Stimulated activated naive B cell treated with anti-CD40 and anti-IgM and Interleukin-4, amounts not matched to agents 10 μg/mL and 1 μg/mL and 100 μg/mL, for 72 hours (primary cell): ENCODE data around the gene ZNF582.
"Not testable (repeated sequence)": the region's sequence is repeated elsewhere in the genome, so short reads cannot be mapped to it uniquely, and the experiment has no call there.

Experiments used
- ATAC-seq, 2 donors: fragments of 150-1000 bp; cut with Tn5 transposase; replicated peaks; 2 replicates each; pipeline ENCODE4 v1.10.0; 2021; ENCODE audit warnings: moderate library complexity in 1 of 2
- DNase-seq: peaks from one replicate; pipeline ENCODE4 v3.0.0; 2021
- H3K27ac Mint-ChIP-seq: one replicate; pipeline ENCODE4 v1.8.0; 2022; ENCODE audit warnings: mild to moderate bottlenecking, mixed read lengths
- H3K27me3 Mint-ChIP-seq, 2 donors: one replicate each; pipeline ENCODE4 v1.8.0; 2022; ENCODE audit warnings: mixed read lengths in 2 of 2
- H3K36me3 Mint-ChIP-seq, 2 donors: one replicate each; pipeline ENCODE4 v1.8.0; 2022; ENCODE audit warnings: mixed read lengths in 2 of 2, mild to moderate bottlenecking in 1 of 2
- H3K4me1 Mint-ChIP-seq, 2 donors: one replicate each; pipeline ENCODE4 v1.8.0; 2022; ENCODE audit warnings: mixed read lengths in 2 of 2, mild to moderate bottlenecking in 1 of 2
- H3K4me3 Mint-ChIP-seq, 2 donors: one replicate each; pipeline ENCODE4 v1.8.0; 2022; ENCODE audit warnings: mild to moderate bottlenecking in 2 of 2, mixed read lengths in 2 of 2, moderate library complexity in 1 of 2
- H3K9me3 Mint-ChIP-seq, 2 donors: one replicate each; pipeline ENCODE4 v1.8.0; 2022; ENCODE audit warnings: mixed read lengths in 2 of 2, mild to moderate bottlenecking in 1 of 2

Gene ZNF582

DNA sequence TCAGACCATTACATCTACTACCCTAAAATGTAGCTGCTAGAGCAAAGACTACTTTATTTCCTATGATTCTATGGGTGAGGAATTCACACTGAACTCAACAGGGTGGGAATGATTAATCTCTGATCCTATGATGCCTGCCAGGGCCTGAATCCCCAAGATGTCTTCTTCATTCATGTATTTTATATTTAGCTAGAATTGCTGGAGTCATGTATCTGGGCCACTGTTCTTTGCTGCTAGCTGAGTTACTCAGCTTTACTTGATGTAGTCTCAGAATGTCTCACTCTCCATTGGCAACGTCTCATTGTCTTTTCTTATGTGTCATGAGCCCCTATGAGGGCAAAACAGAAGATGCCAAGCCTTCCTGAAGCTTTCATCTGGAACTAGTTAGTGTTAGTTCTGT is 21.1 kb downstream of the ZNF582 start:
- peaks cover 71 to 88% of the 10 kb centered on the region in 2 donors for H3K36me3 Mint-ChIP-seq
- DNase-seq (no peak), ATAC-seq (no peak)
- no peak overlapping the region for H3K4me3 Mint-ChIP-seq
- no peaks in the 10 kb centered on the region for H3K27me3 Mint-ChIP-seq
- H3K27ac Mint-ChIP-seq, result no peak overlapping the region
- H3K9me3 Mint-ChIP-seq, result peaks cover 32 to 33% of the 10 kb centered on the region in 2 donors
- H3K4me1 Mint-ChIP-seq, result peaks cover 6 to 22% of the 10 kb centered on the region in 2 donors

DNA sequence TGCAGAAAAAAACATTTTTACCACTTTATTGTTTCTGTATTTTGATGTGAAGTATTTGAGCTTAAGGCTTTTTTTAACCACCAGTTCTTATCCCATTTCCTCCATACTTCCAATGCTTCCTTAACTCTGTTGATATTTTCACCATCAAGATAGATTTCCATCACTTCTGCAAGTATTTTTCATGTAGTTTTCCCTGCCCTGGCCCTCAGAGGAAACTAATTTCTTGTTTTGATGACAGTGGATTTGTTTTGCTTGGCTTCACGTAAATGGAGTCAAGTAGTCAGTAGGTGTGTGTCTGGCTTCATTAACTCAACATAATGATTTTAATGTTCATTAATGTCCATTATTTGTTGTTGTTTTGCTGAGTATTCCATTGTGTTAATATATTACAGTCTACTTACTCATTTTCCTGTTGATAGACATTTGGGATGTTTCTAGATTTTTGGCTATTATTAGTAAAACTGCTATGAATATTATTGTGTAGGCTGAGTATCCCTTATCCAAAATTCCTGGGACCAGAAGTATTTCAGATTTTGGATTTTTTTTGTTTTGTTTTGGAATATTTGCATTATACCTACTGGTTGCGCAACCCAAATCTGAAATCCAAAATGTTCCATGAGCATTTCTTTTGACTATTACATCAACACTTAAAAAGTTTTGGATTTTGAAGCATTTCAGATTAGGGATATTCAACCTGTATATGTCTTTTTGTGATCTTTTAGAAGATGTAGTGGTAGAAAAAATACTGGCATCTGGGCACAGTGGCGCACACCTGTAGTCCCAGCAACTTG is 23.3 kb downstream of the ZNF582 start:
- Mint-ChIP-seq H3K4me1 (peaks cover 6 to 22% of the 10 kb centered on the region in 2 donors), H3K27me3 (no peaks in the 10 kb centered on the region), H3K9me3 (peaks cover 21 to 22% of the 10 kb centered on the region in 2 donors), H3K36me3 (peaks cover 49 to 77% of the 10 kb centered on the region in 2 donors), H3K4me3 (peak overlapping the region; percentile 58 to 73), H3K27ac (no peak overlapping the region)
- ATAC-seq (no peak), DNase-seq (no peak)

DNA sequence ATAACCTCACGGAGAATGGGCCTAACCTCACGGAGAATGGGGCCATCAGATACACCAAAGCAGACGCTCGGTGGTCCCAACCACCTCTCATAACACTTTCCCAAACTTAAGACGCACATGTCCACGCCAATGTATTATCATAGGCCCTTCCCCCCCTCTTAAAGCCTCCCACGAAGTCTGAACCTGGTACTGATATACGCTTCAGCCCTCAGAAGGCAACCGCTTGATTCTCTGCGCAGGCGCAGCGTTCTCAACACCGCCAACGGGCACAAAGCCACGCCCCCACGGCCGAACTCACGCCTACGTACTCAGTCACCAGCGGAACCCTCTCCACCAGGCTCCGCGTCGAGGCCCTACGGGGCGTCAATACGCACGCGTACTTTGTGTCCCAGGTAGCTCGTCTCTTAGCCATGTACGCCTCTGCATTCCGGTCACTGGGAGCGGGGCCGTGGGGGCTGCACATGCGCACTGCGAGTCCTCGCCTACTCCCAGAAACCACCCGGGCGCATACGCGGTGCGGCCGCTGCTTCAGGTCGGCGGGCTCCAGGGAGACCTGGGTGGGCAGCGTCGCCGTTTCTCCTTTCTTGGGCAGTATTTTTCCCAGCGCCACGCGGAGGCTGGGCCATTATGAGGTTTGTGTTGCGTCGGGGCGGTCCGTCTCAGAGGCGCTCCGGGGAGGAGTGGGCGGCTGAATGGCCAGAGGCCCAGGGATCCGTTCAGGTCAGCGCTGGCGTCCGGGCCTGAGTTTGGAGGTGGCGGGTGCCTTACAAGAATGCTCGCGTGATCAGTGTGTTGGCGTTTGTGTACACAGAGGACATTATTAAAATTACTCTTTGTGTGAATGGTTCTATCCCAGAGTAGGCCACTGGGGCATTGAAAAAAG is 25.3 kb downstream of the ZNF582 start:
- peaks cover 29 to 35% of the 10 kb centered on the region in 2 donors for H3K9me3 Mint-ChIP-seq
- peaks cover 38 to 65% of the 10 kb centered on the region in 2 donors for H3K36me3 Mint-ChIP-seq
- peaks cover 6 to 22% of the 10 kb centered on the region in 2 donors for H3K4me1 Mint-ChIP-seq
- peak overlapping the region; percentile 89 to 90 for H3K4me3 Mint-ChIP-seq
- no peaks in the 10 kb centered on the region for H3K27me3 Mint-ChIP-seq
- DNase-seq (peak; percentile 95), ATAC-seq (peak; percentile 98 to 99)
- peak overlapping the region; percentile 95 for H3K27ac Mint-ChIP-seq

DNA sequence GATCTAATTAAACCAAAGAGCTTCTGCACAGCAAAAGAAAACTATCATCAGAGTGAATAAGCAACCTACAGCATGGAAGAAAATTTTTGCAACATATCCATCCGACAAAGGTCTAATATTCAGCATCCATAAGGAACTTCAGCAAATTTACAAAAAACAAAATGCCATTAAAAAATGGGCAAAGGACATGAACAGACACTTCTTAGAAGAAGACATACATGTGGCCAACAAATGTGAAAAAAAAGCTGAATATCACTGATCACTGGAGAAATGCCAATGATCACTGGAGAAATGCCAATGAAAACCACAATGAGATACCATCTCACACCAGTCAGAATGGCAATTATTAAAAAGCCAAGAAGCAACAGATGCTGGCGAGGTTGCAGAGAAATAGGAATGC is 32.5 kb downstream of the ZNF582 start:
- H3K9me3 Mint-ChIP-seq, result peaks cover 34 to 36% of the 10 kb centered on the region in 2 donors
- peaks cover 35 to 49% of the 10 kb centered on the region in 2 donors for H3K36me3 Mint-ChIP-seq
- ATAC-seq, result no peak
- H3K27ac Mint-ChIP-seq, result no peak overlapping the region
- H3K4me3 Mint-ChIP-seq, result no peak overlapping the region
- no peaks in the 10 kb centered on the region for H3K27me3 Mint-ChIP-seq
- DNase-seq, result no peak
- no peaks in the 10 kb centered on the region for H3K4me1 Mint-ChIP-seq

DNA sequence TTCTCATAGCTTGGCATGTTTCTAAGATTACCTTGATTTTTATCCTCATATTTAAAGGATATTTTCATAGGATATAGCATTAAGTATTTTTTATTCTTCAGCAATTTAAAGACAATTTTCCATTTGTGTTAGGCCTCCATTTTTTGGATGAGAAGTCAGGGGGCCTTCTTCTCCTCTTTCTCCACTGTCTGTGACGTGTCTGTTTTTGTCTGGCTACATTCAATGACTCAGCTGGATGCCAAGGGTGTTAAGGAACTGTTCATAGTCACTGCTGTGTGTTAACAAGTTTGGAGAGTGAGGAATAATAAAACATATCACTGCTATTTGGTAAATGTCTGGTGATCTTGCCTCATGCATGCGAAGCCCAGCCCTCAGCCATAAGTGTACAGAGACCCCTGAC is 36.4 kb downstream of the ZNF582 start:
- DNase-seq (no peak), ATAC-seq (no peak)
- Mint-ChIP-seq H3K36me3 (peaks cover 26 to 34% of the 10 kb centered on the region in 2 donors), H3K27ac (no peak overlapping the region), H3K4me3 (no peak overlapping the region), H3K27me3 (no peaks in the 10 kb centered on the region), H3K9me3 (peaks cover 16 to 19% of the 10 kb centered on the region in 2 donors), H3K4me1 (no peaks in the 10 kb centered on the region)

DNA sequence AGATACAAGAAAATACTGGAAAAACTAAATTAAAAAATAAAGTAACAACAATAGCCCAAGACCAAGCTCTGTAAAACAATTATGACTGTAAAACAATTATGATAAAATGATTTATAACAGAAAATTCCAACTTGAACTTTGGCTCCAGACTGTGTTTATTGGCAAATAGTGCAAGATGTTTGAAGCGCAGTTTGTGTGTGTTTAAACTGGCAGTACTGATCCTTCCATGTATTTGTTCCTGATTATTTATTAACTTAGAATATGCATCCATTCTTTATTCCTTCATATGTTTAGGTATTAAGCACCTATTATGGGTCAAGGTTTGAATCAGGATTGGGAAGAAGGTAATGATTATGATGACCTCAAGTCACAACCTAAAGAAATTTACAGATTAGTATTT is 37.8 kb downstream of the ZNF582 start:
- no peak for DNase-seq
- no peaks in the 10 kb centered on the region for H3K27me3 Mint-ChIP-seq
- ATAC-seq, result no peak
- no peak overlapping the region for H3K4me3 Mint-ChIP-seq
- peaks cover 20 to 26% of the 10 kb centered on the region in 2 donors for H3K36me3 Mint-ChIP-seq
- no peaks in the 10 kb centered on the region for H3K4me1 Mint-ChIP-seq
- no peak overlapping the region for H3K27ac Mint-ChIP-seq
- peaks cover 13 to 19% of the 10 kb centered on the region in 2 donors for H3K9me3 Mint-ChIP-seq

DNA sequence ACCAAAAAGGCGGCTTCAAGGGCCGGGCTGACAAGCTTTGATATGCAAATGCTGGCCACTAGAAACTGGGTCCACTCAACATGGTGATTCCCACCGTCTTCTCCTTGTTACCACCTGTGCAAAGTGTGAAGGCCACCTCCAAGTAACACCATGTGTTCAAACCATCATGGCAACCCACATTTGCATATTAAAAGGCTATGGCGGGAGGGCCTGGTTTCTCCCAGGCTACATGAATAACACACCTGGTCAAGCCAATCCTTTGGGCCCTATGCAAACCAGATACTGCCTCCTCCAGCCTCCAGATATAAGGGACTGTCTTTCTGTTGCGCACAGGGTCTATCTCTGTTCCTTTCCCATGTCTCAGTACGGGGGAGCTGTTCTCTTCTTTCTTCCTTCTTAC is 42.1 kb downstream of the ZNF582 start:
- DNase-seq, result no peak
- H3K4me1 Mint-ChIP-seq, result peaks cover 0 to 2% of the 10 kb centered on the region in 2 donors
- H3K4me3 Mint-ChIP-seq, result no peak overlapping the region
- ATAC-seq, result no peak
- no peaks in the 10 kb centered on the region for H3K9me3 Mint-ChIP-seq
- H3K27me3 Mint-ChIP-seq, result no peaks in the 10 kb centered on the region
- no peaks in the 10 kb centered on the region for H3K36me3 Mint-ChIP-seq
- H3K27ac Mint-ChIP-seq, result no peak overlapping the region

DNA sequence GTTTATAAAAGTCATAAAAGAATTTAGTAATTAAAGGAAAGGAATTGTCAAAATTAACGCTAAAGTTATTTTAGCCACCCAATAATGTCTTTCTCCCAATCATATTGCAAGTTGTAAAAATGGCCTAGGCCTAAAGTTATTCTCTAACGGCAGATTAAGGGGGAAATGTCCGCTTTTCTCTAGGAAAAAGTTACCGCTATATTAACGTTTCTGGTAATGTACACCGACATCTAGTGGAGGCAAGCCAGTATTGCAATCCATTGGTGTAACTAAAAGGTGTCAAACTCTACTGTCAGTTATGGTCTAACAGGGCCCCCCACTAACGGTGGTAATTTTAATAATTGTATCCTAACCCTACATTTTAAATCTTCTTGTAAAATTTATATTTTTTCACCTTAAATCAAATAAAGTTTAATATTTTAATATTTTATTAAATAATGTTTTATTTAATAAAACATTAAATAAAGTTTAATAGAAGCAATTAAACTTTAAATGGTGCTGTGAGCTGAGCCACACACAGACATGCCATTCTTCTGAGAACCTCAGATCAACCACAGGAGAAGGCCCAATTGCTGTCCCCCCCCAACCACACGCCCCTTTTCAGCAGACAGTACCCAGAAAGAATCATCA is 42.8 kb downstream of the ZNF582 start:
- H3K27ac Mint-ChIP-seq, result no peak overlapping the region
- H3K27me3 Mint-ChIP-seq, result no peaks in the 10 kb centered on the region
- H3K9me3 Mint-ChIP-seq, result no peaks in the 10 kb centered on the region
- H3K4me1 Mint-ChIP-seq, result peaks cover 0 to 2% of the 10 kb centered on the region in 2 donors
- no peaks in the 10 kb centered on the region for H3K36me3 Mint-ChIP-seq
- peak; percentile 32 for DNase-seq
- H3K4me3 Mint-ChIP-seq, result no peak overlapping the region
- ATAC-seq, result peak; percentile 41 to 43

DNA sequence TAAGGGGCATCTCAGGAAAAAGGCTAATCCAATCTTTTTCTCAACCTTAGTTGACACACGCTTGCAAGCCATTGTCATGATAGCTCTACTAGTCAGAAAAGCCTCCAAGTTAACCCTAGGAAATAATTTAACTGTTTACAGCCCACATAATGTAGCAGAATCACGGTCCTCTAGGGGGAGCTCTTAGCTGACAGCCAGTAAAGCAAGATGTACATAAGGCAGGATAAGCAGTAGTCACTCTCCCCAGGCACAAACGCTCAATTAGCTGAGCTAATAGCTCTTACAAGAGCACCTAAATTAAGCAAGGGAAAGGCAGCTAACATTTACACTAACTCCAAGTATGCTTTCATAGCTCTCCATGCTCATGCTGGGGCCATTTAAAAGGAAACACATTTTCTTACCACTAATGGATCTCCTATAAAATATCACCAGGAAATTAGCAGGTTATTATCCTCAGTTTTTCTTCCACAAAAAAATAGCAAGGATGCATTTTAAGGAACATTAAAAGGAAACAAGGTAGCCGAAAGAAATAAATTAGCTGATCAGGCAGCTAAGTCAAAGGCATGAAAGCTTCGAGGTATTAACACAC is 45.0 kb downstream of the ZNF582 start:
- H3K9me3 Mint-ChIP-seq, result no peaks in the 10 kb centered on the region
- ATAC-seq (peak in 1 of 2 donors; percentile 29), DNase-seq (no peak)
- H3K36me3 Mint-ChIP-seq, result no peaks in the 10 kb centered on the region
- H3K4me1 Mint-ChIP-seq, result peaks cover 0 to 2% of the 10 kb centered on the region in 2 donors
- no peaks in the 10 kb centered on the region for H3K27me3 Mint-ChIP-seq
- H3K4me3 Mint-ChIP-seq, result no peak overlapping the region
- no peak overlapping the region for H3K27ac Mint-ChIP-seq

DNA sequence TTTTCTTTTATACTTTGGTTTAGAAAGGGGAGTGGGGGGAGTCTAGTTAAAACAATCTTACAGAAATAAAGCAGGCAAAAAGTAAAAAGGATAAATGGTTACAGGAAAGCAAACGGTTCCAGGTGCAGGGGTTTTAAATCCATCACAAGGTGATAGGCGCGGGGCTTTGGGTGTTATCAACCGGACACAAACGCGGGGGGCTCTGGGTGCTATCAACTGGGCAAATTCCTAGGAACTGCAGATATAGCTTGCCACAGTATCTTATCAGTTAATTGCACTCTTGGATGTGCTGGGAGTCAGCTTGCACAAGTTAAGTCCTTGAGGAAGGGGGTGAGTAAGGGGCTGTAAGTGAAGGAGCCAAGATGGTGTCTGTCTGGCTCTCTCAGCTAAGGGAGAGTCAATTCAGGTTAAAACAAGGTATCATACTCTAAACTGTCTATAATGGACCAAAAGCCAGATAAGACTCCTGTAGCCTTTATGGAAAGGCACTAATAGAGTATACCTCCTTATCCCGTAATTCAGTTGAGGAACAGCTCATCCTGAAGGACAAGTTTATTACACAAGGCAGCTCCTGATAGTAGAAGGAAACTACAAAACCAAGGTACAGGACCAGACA is 46.1 kb downstream of the ZNF582 start:
- peaks cover 9% of the 10 kb centered on the region in 2 donors for H3K27me3 Mint-ChIP-seq
- no peak overlapping the region for H3K4me3 Mint-ChIP-seq
- H3K9me3 Mint-ChIP-seq, result peaks cover 2 to 6% of the 10 kb centered on the region in 2 donors
- DNase-seq (no peak), ATAC-seq (no peak)
- peaks cover 0 to 2% of the 10 kb centered on the region in 2 donors for H3K4me1 Mint-ChIP-seq
- H3K27ac Mint-ChIP-seq, result no peak overlapping the region
- peaks cover 0 to 8% of the 10 kb centered on the region in 2 donors for H3K36me3 Mint-ChIP-seq

DNA sequence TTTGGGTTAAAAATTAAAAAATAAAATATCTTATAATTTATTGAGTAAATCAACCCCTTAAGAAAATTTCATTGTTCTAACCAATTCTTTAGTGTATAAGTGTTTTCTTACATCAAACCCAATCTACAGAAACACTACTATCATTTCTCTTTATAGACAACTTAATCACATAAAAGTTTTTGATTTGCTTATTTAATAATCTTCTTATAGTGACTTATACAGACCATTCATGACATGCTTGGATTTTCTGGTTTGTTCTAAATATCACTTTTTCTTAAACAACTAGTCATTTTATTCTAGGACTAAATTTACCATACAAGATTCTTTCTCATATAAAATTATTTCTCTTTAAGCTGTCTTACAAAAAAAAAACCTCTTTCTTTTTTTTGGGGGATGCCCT is 51.4 kb downstream of the ZNF582 start:
- peaks cover 5 to 11% of the 10 kb centered on the region in 2 donors for H3K9me3 Mint-ChIP-seq
- H3K4me3 Mint-ChIP-seq, result no peak overlapping the region
- no peaks in the 10 kb centered on the region for H3K4me1 Mint-ChIP-seq
- no peak overlapping the region for H3K27ac Mint-ChIP-seq
- ATAC-seq (no peak), DNase-seq (no peak)
- H3K27me3 Mint-ChIP-seq, result peaks cover 9 to 14% of the 10 kb centered on the region in 2 donors
- H3K36me3 Mint-ChIP-seq, result peaks cover 0 to 14% of the 10 kb centered on the region in 2 donors

DNA sequence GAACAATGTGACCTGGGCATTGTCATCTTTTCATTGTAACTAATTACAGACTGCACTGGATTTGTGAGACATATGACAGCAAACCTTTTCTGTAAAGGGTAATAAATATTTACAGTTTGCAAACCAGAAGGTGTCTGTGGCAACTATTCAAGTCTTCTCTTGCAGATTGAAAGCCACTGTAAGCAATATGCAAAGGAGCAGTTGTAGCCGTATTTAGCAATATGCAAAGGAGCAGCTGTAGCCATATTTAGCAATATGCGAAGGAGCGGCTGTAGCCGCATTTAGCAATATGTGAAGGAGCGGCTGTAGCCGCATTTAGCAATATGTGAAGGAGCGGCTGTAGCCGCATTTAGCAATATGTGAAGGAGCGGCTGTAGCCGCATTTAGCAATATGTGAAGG is 54.3 kb downstream of the ZNF582 start:
- Mint-ChIP-seq H3K36me3 (peaks cover 0 to 14% of the 10 kb centered on the region in 2 donors), H3K9me3 (peaks cover 5 to 11% of the 10 kb centered on the region in 2 donors), H3K27me3 (peaks cover 9 to 14% of the 10 kb centered on the region in 2 donors)
- H3K27ac Mint-ChIP-seq, H3K4me3 Mint-ChIP-seq, H3K4me1 Mint-ChIP-seq, ATAC-seq, DNase-seq: not testable (repeated sequence)

DNA sequence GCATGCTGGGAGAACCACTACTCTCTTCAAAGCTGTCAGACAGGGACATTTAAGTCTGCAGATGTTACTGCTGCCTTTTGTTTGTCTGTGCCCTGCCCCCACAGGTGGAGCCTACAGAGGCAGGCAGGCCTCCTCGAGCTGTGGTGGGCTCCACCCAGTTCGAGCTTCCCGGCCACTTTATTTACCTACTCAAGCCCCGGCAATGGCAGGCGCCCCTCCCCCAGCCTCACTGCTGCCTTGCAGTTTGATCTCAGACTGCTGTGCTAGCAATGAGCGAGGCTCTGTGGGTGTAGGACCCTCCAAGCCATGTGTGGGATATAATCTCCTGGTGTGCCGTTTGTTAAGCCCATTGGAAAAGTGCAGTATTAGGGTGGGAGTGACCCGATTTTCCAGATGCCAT is 56.3 kb downstream of the ZNF582 start:
- H3K4me3 Mint-ChIP-seq, H3K9me3 Mint-ChIP-seq, H3K36me3 Mint-ChIP-seq, DNase-seq, H3K4me1 Mint-ChIP-seq, ATAC-seq, H3K27ac Mint-ChIP-seq: not testable (repeated sequence)
- H3K27me3 Mint-ChIP-seq, result peaks cover 6 to 10% of the 10 kb centered on the region in 2 donors
